ENCODE data around the gene SPATA3.

Gene SPATA3

GRCh38 chr2:230982528-230982927 is 13.4 kb upstream of the SPATA3 start:
- Histone ChIP-seq H2BK5ac (ENCODE audit: low read length) (no peak overlapping the region), H4K5ac (ENCODE audit: low read length) (no peak overlapping the region), H3K27me3 (ENCODE audit: insufficient read depth, low read length, poor library complexity) (no peaks in the 10 kb centered on the region), H2BK120ac (ENCODE audit: low read depth, low read length) (no peak overlapping the region), H4K8ac (ENCODE audit: low read depth, low read length) (no peak overlapping the region), H3K4ac (ENCODE audit: low read depth, low read length) (no peak overlapping the region), H3K18ac (ENCODE audit: low read length) (no peak overlapping the region), H3K79me1 (ENCODE audit: low read length) (no peaks in the 10 kb centered on the region), H3K79me2 (ENCODE audit: control insufficient read depth, insufficient read depth, low read length) (no peaks in the 10 kb centered on the region), H3K9ac (ENCODE audit: low read length) (no peak overlapping the region), H3K23ac (ENCODE audit: low read length) (no peak overlapping the region), H3K4me2 (ENCODE audit: low read length) (no peak overlapping the region), H2BK15ac (replicated peaks; ENCODE audit: low read depth) (no peak overlapping the region), H3K56ac (ENCODE audit: low read length) (no peak overlapping the region), H3K36me3 (ENCODE audit: control insufficient read depth, insufficient read depth, low read length) (no peaks in the 10 kb centered on the region), H3K4me3 (ENCODE audit: low read length) (no peak overlapping the region), H2AK5ac (ENCODE audit: low read length) (no peak overlapping the region), H3K4me1 (ENCODE audit: control insufficient read depth, low read depth, low read length) (peaks cover 3% of the 10 kb centered on the region), H3K27ac (ENCODE audit: low read depth, low read length) (no peak overlapping the region)
- WGBS (ENCODE audit: extremely low coverage, insufficient coverage, low lambda C conversion rate): no CpG with 5 or more reads among the region's 3 CpGs
- DNase-seq: no peak

GRCh38 chr2:230983566-230983965 is 12.4 kb upstream of the SPATA3 start:
- Histone ChIP-seq H3K79me2 (ENCODE audit: control insufficient read depth, insufficient read depth, low read length) (no peaks in the 10 kb centered on the region), H3K23ac (ENCODE audit: low read length) (no peak overlapping the region), H3K4ac (ENCODE audit: low read depth, low read length) (no peak overlapping the region), H3K4me3 (ENCODE audit: low read length) (no peak overlapping the region), H2BK5ac (ENCODE audit: low read length) (no peak overlapping the region), H2AK5ac (ENCODE audit: low read length) (no peak overlapping the region), H3K27ac (ENCODE audit: low read depth, low read length) (no peak overlapping the region), H3K56ac (ENCODE audit: low read length) (no peak overlapping the region), H2BK120ac (ENCODE audit: low read depth, low read length) (no peak overlapping the region), H2BK15ac (replicated peaks; ENCODE audit: low read depth) (no peak overlapping the region), H3K79me1 (ENCODE audit: low read length) (no peaks in the 10 kb centered on the region), H3K9ac (ENCODE audit: low read length) (no peak overlapping the region), H3K18ac (ENCODE audit: low read length) (no peak overlapping the region), H3K4me1 (ENCODE audit: control insufficient read depth, low read depth, low read length) (peaks cover 3% of the 10 kb centered on the region), H3K27me3 (ENCODE audit: insufficient read depth, low read length, poor library complexity) (no peaks in the 10 kb centered on the region), H3K4me2 (ENCODE audit: low read length) (no peak overlapping the region), H4K8ac (ENCODE audit: low read depth, low read length) (no peak overlapping the region), H4K5ac (ENCODE audit: low read length) (no peak overlapping the region), H3K36me3 (ENCODE audit: control insufficient read depth, insufficient read depth, low read length) (no peaks in the 10 kb centered on the region)
- WGBS (ENCODE audit: extremely low coverage, insufficient coverage, low lambda C conversion rate): no CpG with 5 or more reads among the region's 6 CpGs
- no peak for DNase-seq

GRCh38 chr2:230984393-230985220 is 11.3 kb upstream of the SPATA3 start:
- no peaks in the 10 kb centered on the region for H3K27me3 ChIP-seq (ENCODE audit: insufficient read depth, low read length, poor library complexity)
- DNase-seq: no peak

GRCh38 chr2:230985519-230986231 is 10.2 kb upstream of the SPATA3 start:
- Histone ChIP-seq H2BK120ac (ENCODE audit: low read depth, low read length) (no peak overlapping the region), H4K8ac (ENCODE audit: low read depth, low read length) (no peak overlapping the region), H4K5ac (ENCODE audit: low read length) (no peak overlapping the region), H2BK15ac (replicated peaks; ENCODE audit: low read depth) (no peak overlapping the region), H3K79me1 (ENCODE audit: low read length) (no peaks in the 10 kb centered on the region), H2BK5ac (ENCODE audit: low read length) (no peak overlapping the region), H3K23ac (ENCODE audit: low read length) (no peak overlapping the region), H3K27ac (ENCODE audit: low read depth, low read length) (no peak overlapping the region), H3K56ac (ENCODE audit: low read length) (no peak overlapping the region), H3K4me3 (ENCODE audit: low read length) (no peak overlapping the region), H3K4me2 (ENCODE audit: low read length) (no peak overlapping the region), H3K4ac (ENCODE audit: low read depth, low read length) (no peak overlapping the region), H3K9ac (ENCODE audit: low read length) (no peak overlapping the region), H3K36me3 (ENCODE audit: control insufficient read depth, insufficient read depth, low read length) (no peaks in the 10 kb centered on the region), H3K79me2 (ENCODE audit: control insufficient read depth, insufficient read depth, low read length) (no peaks in the 10 kb centered on the region), H2AK5ac (ENCODE audit: low read length) (no peak overlapping the region), H3K18ac (ENCODE audit: low read length) (no peak overlapping the region), H3K4me1 (ENCODE audit: control insufficient read depth, low read depth, low read length) (peaks cover 3% of the 10 kb centered on the region), H3K27me3 (ENCODE audit: insufficient read depth, low read length, poor library complexity) (no peaks in the 10 kb centered on the region)
- DNase-seq: no peak
- WGBS (ENCODE audit: extremely low coverage, insufficient coverage, low lambda C conversion rate): no CpG with 5 or more reads among the region's 12 CpGs

More at GRCh38 chr2:230984393-230985220, 11.3 kb upstream of the SPATA3 start:
- WGBS (ENCODE audit: extremely low coverage, insufficient coverage, low lambda C conversion rate): no CpG with 5 or more reads among the region's 13 CpGs
- Histone ChIP-seq H3K4ac (ENCODE audit: low read depth, low read length) (no peak overlapping the region), H3K4me2 (ENCODE audit: low read length) (no peak overlapping the region), H3K36me3 (ENCODE audit: control insufficient read depth, insufficient read depth, low read length) (no peaks in the 10 kb centered on the region), H3K4me3 (ENCODE audit: low read length) (no peak overlapping the region), H4K5ac (ENCODE audit: low read length) (no peak overlapping the region), H4K8ac (ENCODE audit: low read depth, low read length) (no peak overlapping the region), H2BK5ac (ENCODE audit: low read length) (no peak overlapping the region), H3K4me1 (ENCODE audit: control insufficient read depth, low read depth, low read length) (peaks cover 3% of the 10 kb centered on the region), H3K27ac (ENCODE audit: low read depth, low read length) (no peak overlapping the region), H3K79me2 (ENCODE audit: control insufficient read depth, insufficient read depth, low read length) (no peaks in the 10 kb centered on the region), H3K56ac (ENCODE audit: low read length) (peak overlapping the region; percentile 31), H3K18ac (ENCODE audit: low read length) (no peak overlapping the region), H2BK120ac (ENCODE audit: low read depth, low read length) (no peak overlapping the region), H3K9ac (ENCODE audit: low read length) (no peak overlapping the region), H3K23ac (ENCODE audit: low read length) (no peak overlapping the region), H3K79me1 (ENCODE audit: low read length) (no peaks in the 10 kb centered on the region), H2BK15ac (replicated peaks; ENCODE audit: low read depth) (no peak overlapping the region), H2AK5ac (ENCODE audit: low read length) (no peak overlapping the region)

- Histone ChIP-seq H4K5ac (ENCODE audit: low read length) (no peak overlapping the region), H3K4me2 (ENCODE audit: low read length) (no peak overlapping the region), H2BK120ac (ENCODE audit: low read depth, low read length) (no peak overlapping the region), H3K79me2 (ENCODE audit: control insufficient read depth, insufficient read depth, low read length) (no peaks in the 10 kb centered on the region), H3K4me3 (ENCODE audit: low read length) (no peak overlapping the region), H3K36me3 (ENCODE audit: control insufficient read depth, insufficient read depth, low read length) (no peaks in the 10 kb centered on the region), H3K9ac (ENCODE audit: low read length) (no peak overlapping the region), H3K79me1 (ENCODE audit: low read length) (no peaks in the 10 kb centered on the region), H4K8ac (ENCODE audit: low read depth, low read length) (no peak overlapping the region), H3K27ac (ENCODE audit: low read depth, low read length) (no peak overlapping the region), H3K18ac (ENCODE audit: low read length) (peak overlapping the region; percentile 21), H2BK5ac (ENCODE audit: low read length) (no peak overlapping the region), H3K4ac (ENCODE audit: low read depth, low read length) (no peak overlapping the region), H2BK15ac (replicated peaks; ENCODE audit: low read depth) (no peak overlapping the region), H3K23ac (ENCODE audit: low read length) (no peak overlapping the region), H3K4me1 (ENCODE audit: control insufficient read depth, low read depth, low read length) (peaks cover 3% of the 10 kb centered on the region), H3K56ac (ENCODE audit: low read length) (peak overlapping the region; percentile 47), H3K27me3 (ENCODE audit: insufficient read depth, low read length, poor library complexity) (no peaks in the 10 kb centered on the region), H2AK5ac (ENCODE audit: low read length) (no peak overlapping the region)
- DNase-seq: no peak
- WGBS (ENCODE audit: extremely low coverage, insufficient coverage, low lambda C conversion rate): no CpG with 5 or more reads among the region's 15 CpGs
Measured at GRCh38 chr2:230986520-230987136, 9.3 kb upstream of the SPATA3 start.

Data from mesendoderm (in vitro differentiated cells).